Measurements from ENCODE around the gene CSRNP3.
"Not testable (repeated sequence)": the region's sequence is repeated elsewhere in the genome, so short reads cannot be mapped to it uniquely, and the experiment has no call there.

DNA sequence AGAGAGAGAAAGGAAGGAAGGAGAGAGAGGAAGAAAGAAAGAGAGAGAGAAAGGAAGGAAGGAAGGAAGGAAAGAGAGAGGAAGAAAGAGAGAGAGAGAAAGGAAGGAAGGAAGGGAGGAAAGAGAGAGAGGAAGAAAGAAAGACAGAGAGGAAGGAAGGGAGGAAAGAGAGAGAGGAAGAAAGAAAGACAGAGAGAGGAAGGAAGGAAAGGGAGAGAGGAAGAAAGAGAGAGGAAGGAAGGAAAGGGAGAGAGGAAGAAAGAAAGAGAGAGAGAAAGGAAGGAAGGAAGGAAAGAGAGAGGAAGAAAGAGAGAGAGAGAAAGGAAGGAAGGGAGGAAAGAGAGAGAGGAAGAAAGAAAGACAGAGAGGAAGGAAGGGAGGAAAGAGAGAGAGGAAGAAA is 196.6 kb downstream of the CSRNP3 start:
- TF ChIP-seq POLR2A, TAF1, POLR2AphosphoS5 (IDR thresholded peaks at IDR 0.05; ENCODE audit: low read depth, low read length): not testable (repeated sequence)

Measured in GM12891 (cell line).